Measurements from ENCODE around the gene E2F4. TPM values are rescaled to one million over a fixed set of nuclear protein-coding genes. Genes with fewer than 3 reads are reported as not detected.

The E2F4 gene
- total and polyA plus RNA-seq, 9 of the 15 experiments (the other 6 are each of a cell fraction or from before 2014, with no cell fraction given): 9.7 to 139 (median 106) TPM

DNA sequence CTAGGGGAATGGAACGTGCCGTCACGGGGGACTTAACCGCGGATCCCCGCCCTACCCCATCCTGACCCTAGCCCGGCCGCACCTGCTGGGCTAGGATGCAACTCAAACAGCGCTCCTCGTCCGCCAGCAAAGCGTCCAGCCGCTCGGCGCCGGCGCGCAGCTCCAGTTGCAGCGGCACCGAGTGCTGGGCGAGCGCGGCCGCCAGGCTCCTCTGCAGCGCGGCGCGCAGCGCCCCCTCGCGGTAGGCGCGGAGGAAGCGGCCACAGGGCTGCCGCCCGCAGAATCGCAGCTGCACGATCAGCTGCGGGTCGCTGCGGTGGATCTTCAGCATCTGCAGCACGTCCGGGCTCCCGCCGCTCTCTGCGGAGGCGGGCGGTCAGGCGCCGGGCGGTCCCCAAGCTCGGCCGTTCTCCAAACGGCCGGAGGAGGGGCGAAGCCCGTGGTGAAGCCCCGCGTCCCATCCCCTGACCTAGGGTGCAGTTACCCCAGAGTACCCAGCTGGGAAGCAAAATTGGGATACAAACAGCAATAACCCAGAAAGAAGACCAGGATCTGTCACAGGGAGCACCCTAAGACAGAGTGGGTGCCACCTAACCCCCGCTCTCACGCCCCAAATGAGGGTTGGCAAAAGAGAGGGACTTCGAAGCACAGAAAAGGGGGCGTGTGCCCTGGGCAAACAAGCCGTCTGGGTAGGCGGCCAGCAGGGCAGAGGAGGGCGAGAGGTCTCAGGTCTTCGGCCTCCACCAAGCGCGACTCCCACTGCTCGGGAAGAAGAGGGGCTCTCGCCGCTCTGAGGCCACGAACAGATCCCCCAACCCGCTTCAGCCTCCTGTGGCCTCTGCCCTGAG lies 36.4 kb upstream of the E2F4 start (continued):
- TF ChIP-seq, protein P1, sequence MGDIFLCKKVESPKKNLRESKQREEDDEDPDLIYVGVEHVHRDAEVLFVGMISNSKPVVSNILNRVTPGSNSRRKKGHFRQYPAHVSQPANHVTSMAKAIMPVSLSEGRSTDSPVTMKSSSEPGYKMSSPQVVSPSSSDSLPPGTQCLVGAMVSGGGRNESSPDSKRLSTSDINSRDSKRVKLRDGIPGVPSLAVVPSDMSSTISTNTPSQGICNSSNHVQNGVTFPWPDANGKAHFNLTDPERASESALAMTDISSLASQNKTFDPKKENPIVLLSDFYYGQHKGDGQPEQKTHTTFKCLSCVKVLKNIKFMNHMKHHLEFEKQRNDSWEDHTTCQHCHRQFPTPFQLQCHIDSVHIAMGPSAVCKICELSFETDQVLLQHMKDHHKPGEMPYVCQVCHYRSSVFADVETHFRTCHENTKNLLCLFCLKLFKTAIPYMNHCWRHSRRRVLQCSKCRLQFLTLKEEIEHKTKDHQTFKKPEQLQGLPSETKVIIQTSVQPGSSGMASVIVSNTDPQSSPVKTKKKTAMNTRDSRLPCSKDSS (IDR thresholded peaks at IDR 0.05; ENCODE audit: low read depth, partially characterized antibody): no peak
- no peak for TF ChIP-seq ILK (tag; IDR thresholded peaks at IDR 0.05; ENCODE audit: borderline replicate concordance, low read depth)
- TF ChIP-seq ZNF695 (CRISPR knock-in tag; IDR thresholded peaks at IDR 0.05): no peak
- TF ChIP-seq ELK3 (CRISPR knock-in tag; IDR thresholded peaks at IDR 0.05): no peak
- TF ChIP-seq E2F3 (CRISPR knock-in tag; IDR thresholded peaks at IDR 0.05): no peak
- TF ChIP-seq RBM15 (IDR thresholded peaks at IDR 0.05; ENCODE audit: insufficient read depth, low read length): no peak
- no peak for TF ChIP-seq CHD2 (IDR thresholded peaks at IDR 0.05; ENCODE audit: low read depth, low read length)
- peak; percentile 54; the same call in 1 of the 2 replicates for TF ChIP-seq ZKSCAN1 (IDR thresholded peaks at IDR 0.05; ENCODE audit: low read depth, low read length)
- TF ChIP-seq NR2C1 (IDR thresholded peaks at IDR 0.05): no peak
- TF ChIP-seq NR2C1 (tag; IDR thresholded peaks at IDR 0.05): no peak
- no peak for TF ChIP-seq ESRRB (CRISPR knock-in tag; IDR thresholded peaks at IDR 0.05; ENCODE audit: borderline replicate concordance)
- TF ChIP-seq SRF (CRISPR knock-in tag; IDR thresholded peaks at IDR 0.05): no peak
- TF ChIP-seq XRCC5 (IDR thresholded peaks at IDR 0.05; ENCODE audit: low read depth, low read length): peak; percentile 84; the same call in 1 of the 2 replicates
- no peak for TF ChIP-seq PHB (CRISPR knock-in tag; IDR thresholded peaks at IDR 0.05)
- no peak for TF ChIP-seq PHB2 (IDR thresholded peaks at IDR 0.05; ENCODE audit: low read depth)
- TF ChIP-seq MECOM (CRISPR knock-in tag; IDR thresholded peaks at IDR 0.05): no peak
- no peak for TF ChIP-seq ZNF174 (CRISPR knock-in tag; IDR thresholded peaks at IDR 0.05)
- no peak for TF ChIP-seq IRF9 (tag; IDR thresholded peaks at IDR 0.05)
- no peak for TF ChIP-seq ZNF644 (tag; IDR thresholded peaks at IDR 0.05; ENCODE audit: low read depth)
- no peak for TF ChIP-seq ZNF282 (CRISPR knock-in tag; IDR thresholded peaks at IDR 0.05)
- no peak for TF ChIP-seq FOXK2 (conservative IDR thresholded peaks at IDR 0.05 in 1 of 2, IDR thresholded peaks at IDR 0.05 in 1 of 2; ENCODE audit: low read depth in 2 of 2)
- TF ChIP-seq STAG1 (CRISPR knock-in tag; IDR thresholded peaks at IDR 0.05; ENCODE audit: borderline replicate concordance): peak; percentile 86
- no peak for TF ChIP-seq ZNF507 (tag; conservative IDR thresholded peaks at IDR 0.05)
- TF ChIP-seq CREBBP (IDR thresholded peaks at IDR 0.05; ENCODE audit: low read depth, low read length): no peak
